Measurements from ENCODE around the gene MLN.

The MLN gene

GRCh38 chr6:33755070-33755869 lies 48.5 kb downstream of the MLN start:
- no peaks in the 10 kb centered on the region for H3K79me2 ChIP-seq (ENCODE audit: control insufficient read depth, insufficient read depth, low read length)
- no peaks in the 10 kb centered on the region for H3K79me1 ChIP-seq (ENCODE audit: low read length)
- no peak overlapping the region for H3K9ac ChIP-seq (ENCODE audit: low read length)
- no peak for DNase-seq
- WGBS (ENCODE audit: extremely low coverage, insufficient coverage, low lambda C conversion rate): no CpG with 5 or more reads among the region's 13 CpGs
- H4K8ac ChIP-seq (ENCODE audit: low read depth, low read length): no peak overlapping the region
- no peaks in the 10 kb centered on the region for H3K27me3 ChIP-seq (ENCODE audit: insufficient read depth, low read length, poor library complexity)
- H3K18ac ChIP-seq (ENCODE audit: low read length): no peak overlapping the region
- H3K27ac ChIP-seq (ENCODE audit: low read depth, low read length): no peak overlapping the region
- no peak overlapping the region for H3K23ac ChIP-seq (ENCODE audit: low read length)
- H3K4me3 ChIP-seq (ENCODE audit: low read length): no peak overlapping the region
- H3K4me2 ChIP-seq (ENCODE audit: low read length): no peak overlapping the region
- no peak overlapping the region for H2BK120ac ChIP-seq (ENCODE audit: low read depth, low read length)
- H3K56ac ChIP-seq (ENCODE audit: low read length): no peak overlapping the region
- no peaks in the 10 kb centered on the region for H3K36me3 ChIP-seq (ENCODE audit: control insufficient read depth, insufficient read depth, low read length)
- H4K5ac ChIP-seq (ENCODE audit: low read length): no peak overlapping the region
- H3K4ac ChIP-seq (ENCODE audit: low read depth, low read length): no peak overlapping the region
- H2AK5ac ChIP-seq (ENCODE audit: low read length): no peak overlapping the region
- H2BK5ac ChIP-seq (ENCODE audit: low read length): no peak overlapping the region
- no peaks in the 10 kb centered on the region for H3K4me1 ChIP-seq (ENCODE audit: control insufficient read depth, low read depth, low read length)
- H2BK15ac ChIP-seq (replicated peaks; ENCODE audit: low read depth): no peak overlapping the region

GRCh38 chr6:33754222-33754621 lies 49.6 kb downstream of the MLN start:
- H4K8ac ChIP-seq (ENCODE audit: low read depth, low read length): no peak overlapping the region
- H2AK5ac ChIP-seq (ENCODE audit: low read length): no peak overlapping the region
- H3K4me2 ChIP-seq (ENCODE audit: low read length): no peak overlapping the region
- H3K27me3 ChIP-seq (ENCODE audit: insufficient read depth, low read length, poor library complexity): no peaks in the 10 kb centered on the region
- H2BK120ac ChIP-seq (ENCODE audit: low read depth, low read length): no peak overlapping the region
- H3K79me1 ChIP-seq (ENCODE audit: low read length): no peaks in the 10 kb centered on the region
- H2BK15ac ChIP-seq (replicated peaks; ENCODE audit: low read depth): no peak overlapping the region
- H2BK5ac ChIP-seq (ENCODE audit: low read length): no peak overlapping the region
- H3K4me1 ChIP-seq (ENCODE audit: control insufficient read depth, low read depth, low read length): no peaks in the 10 kb centered on the region
- no peak overlapping the region for H3K27ac ChIP-seq (ENCODE audit: low read depth, low read length)
- DNase-seq: no peak
- no peak overlapping the region for H3K4me3 ChIP-seq (ENCODE audit: low read length)
- no CpG with 5 or more reads among the region's 11 CpGs for WGBS (ENCODE audit: extremely low coverage, insufficient coverage, low lambda C conversion rate)
- no peak overlapping the region for H3K9ac ChIP-seq (ENCODE audit: low read length)
- no peak overlapping the region for H3K4ac ChIP-seq (ENCODE audit: low read depth, low read length)
- no peaks in the 10 kb centered on the region for H3K36me3 ChIP-seq (ENCODE audit: control insufficient read depth, insufficient read depth, low read length)
- H3K56ac ChIP-seq (ENCODE audit: low read length): no peak overlapping the region
- no peak overlapping the region for H3K23ac ChIP-seq (ENCODE audit: low read length)
- no peaks in the 10 kb centered on the region for H3K79me2 ChIP-seq (ENCODE audit: control insufficient read depth, insufficient read depth, low read length)
- no peak overlapping the region for H3K18ac ChIP-seq (ENCODE audit: low read length)
- H4K5ac ChIP-seq (ENCODE audit: low read length): no peak overlapping the region

GRCh38 chr6:33752646-33753015 lies 51.2 kb downstream of the MLN start:
- H3K4me2 ChIP-seq (ENCODE audit: low read length): no peak overlapping the region
- DNase-seq: no peak
- H3K56ac ChIP-seq (ENCODE audit: low read length): no peak overlapping the region
- no peak overlapping the region for H3K18ac ChIP-seq (ENCODE audit: low read length)
- no peaks in the 10 kb centered on the region for H3K36me3 ChIP-seq (ENCODE audit: control insufficient read depth, insufficient read depth, low read length)
- H2AK5ac ChIP-seq (ENCODE audit: low read length): no peak overlapping the region
- no peaks in the 10 kb centered on the region for H3K27me3 ChIP-seq (ENCODE audit: insufficient read depth, low read length, poor library complexity)
- no peak overlapping the region for H3K23ac ChIP-seq (ENCODE audit: low read length)
- H3K9ac ChIP-seq (ENCODE audit: low read length): no peak overlapping the region
- H3K27ac ChIP-seq (ENCODE audit: low read depth, low read length): no peak overlapping the region
- no peak overlapping the region for H3K4me3 ChIP-seq (ENCODE audit: low read length)
- no CpG with 5 or more reads among the region's 1 CpG for WGBS (ENCODE audit: extremely low coverage, insufficient coverage, low lambda C conversion rate)
- no peak overlapping the region for H4K5ac ChIP-seq (ENCODE audit: low read length)
- no peaks in the 10 kb centered on the region for H3K79me1 ChIP-seq (ENCODE audit: low read length)
- no peak overlapping the region for H2BK15ac ChIP-seq (replicated peaks; ENCODE audit: low read depth)
- no peak overlapping the region for H2BK120ac ChIP-seq (ENCODE audit: low read depth, low read length)
- H3K4me1 ChIP-seq (ENCODE audit: control insufficient read depth, low read depth, low read length): no peaks in the 10 kb centered on the region
- no peak overlapping the region for H4K8ac ChIP-seq (ENCODE audit: low read depth, low read length)
- no peak overlapping the region for H2BK5ac ChIP-seq (ENCODE audit: low read length)
- no peak overlapping the region for H3K4ac ChIP-seq (ENCODE audit: low read depth, low read length)
- no peaks in the 10 kb centered on the region for H3K79me2 ChIP-seq (ENCODE audit: control insufficient read depth, insufficient read depth, low read length)

- Histone ChIP-seq H3K79me1 (ENCODE audit: low read length) (no peaks in the 10 kb centered on the region), H2BK5ac (ENCODE audit: low read length) (no peak overlapping the region), H3K4me2 (ENCODE audit: low read length) (no peak overlapping the region), H3K4me1 (ENCODE audit: control insufficient read depth, low read depth, low read length) (no peaks in the 10 kb centered on the region), H3K18ac (ENCODE audit: low read length) (no peak overlapping the region), H3K27ac (ENCODE audit: low read depth, low read length) (no peak overlapping the region), H3K4ac (ENCODE audit: low read depth, low read length) (no peak overlapping the region), H3K4me3 (ENCODE audit: low read length) (no peak overlapping the region), H3K79me2 (ENCODE audit: control insufficient read depth, insufficient read depth, low read length) (no peaks in the 10 kb centered on the region), H4K8ac (ENCODE audit: low read depth, low read length) (no peak overlapping the region), H2BK15ac (replicated peaks; ENCODE audit: low read depth) (no peak overlapping the region), H3K23ac (ENCODE audit: low read length) (no peak overlapping the region), H2BK120ac (ENCODE audit: low read depth, low read length) (no peak overlapping the region), H4K5ac (ENCODE audit: low read length) (no peak overlapping the region), H2AK5ac (ENCODE audit: low read length) (no peak overlapping the region), H3K56ac (ENCODE audit: low read length) (no peak overlapping the region), H3K9ac (ENCODE audit: low read length) (no peak overlapping the region), H3K36me3 (ENCODE audit: control insufficient read depth, insufficient read depth, low read length) (no peaks in the 10 kb centered on the region), H3K27me3 (ENCODE audit: insufficient read depth, low read length, poor library complexity) (no peaks in the 10 kb centered on the region)
- DNase-seq: no peak
- WGBS (ENCODE audit: extremely low coverage, insufficient coverage, low lambda C conversion rate): no CpG with 5 or more reads among the region's 15 CpGs
These were observed 51.8 kb downstream of the MLN start for GRCh38 chr6:33751771-33752645.

GRCh38 chr6:33750244-33750991 lies 53.4 kb downstream of the MLN start:
- H3K23ac ChIP-seq (ENCODE audit: low read length): no peak overlapping the region
- H3K9ac ChIP-seq (ENCODE audit: low read length): no peak overlapping the region
- no peak overlapping the region for H2AK5ac ChIP-seq (ENCODE audit: low read length)
- WGBS (ENCODE audit: extremely low coverage, insufficient coverage, low lambda C conversion rate): no CpG with 5 or more reads among the region's 11 CpGs
- H4K8ac ChIP-seq (ENCODE audit: low read depth, low read length): no peak overlapping the region
- no peak overlapping the region for H3K56ac ChIP-seq (ENCODE audit: low read length)
- no peaks in the 10 kb centered on the region for H3K27me3 ChIP-seq (ENCODE audit: insufficient read depth, low read length, poor library complexity)
- H2BK15ac ChIP-seq (replicated peaks; ENCODE audit: low read depth): no peak overlapping the region
- H3K4me3 ChIP-seq (ENCODE audit: low read length): no peak overlapping the region
- H4K5ac ChIP-seq (ENCODE audit: low read length): no peak overlapping the region
- H3K79me2 ChIP-seq (ENCODE audit: control insufficient read depth, insufficient read depth, low read length): no peaks in the 10 kb centered on the region
- peaks cover 8% of the 10 kb centered on the region for H3K4me1 ChIP-seq (ENCODE audit: control insufficient read depth, low read depth, low read length)
- no peaks in the 10 kb centered on the region for H3K36me3 ChIP-seq (ENCODE audit: control insufficient read depth, insufficient read depth, low read length)
- H2BK120ac ChIP-seq (ENCODE audit: low read depth, low read length): no peak overlapping the region
- H3K27ac ChIP-seq (ENCODE audit: low read depth, low read length): no peak overlapping the region
- no peaks in the 10 kb centered on the region for H3K79me1 ChIP-seq (ENCODE audit: low read length)
- no peak overlapping the region for H3K18ac ChIP-seq (ENCODE audit: low read length)
- H2BK5ac ChIP-seq (ENCODE audit: low read length): no peak overlapping the region
- DNase-seq: no peak
- H3K4me2 ChIP-seq (ENCODE audit: low read length): no peak overlapping the region
- no peak overlapping the region for H3K4ac ChIP-seq (ENCODE audit: low read depth, low read length)
